ENCODE data around the gene COLQ.

Gene COLQ

DNA sequence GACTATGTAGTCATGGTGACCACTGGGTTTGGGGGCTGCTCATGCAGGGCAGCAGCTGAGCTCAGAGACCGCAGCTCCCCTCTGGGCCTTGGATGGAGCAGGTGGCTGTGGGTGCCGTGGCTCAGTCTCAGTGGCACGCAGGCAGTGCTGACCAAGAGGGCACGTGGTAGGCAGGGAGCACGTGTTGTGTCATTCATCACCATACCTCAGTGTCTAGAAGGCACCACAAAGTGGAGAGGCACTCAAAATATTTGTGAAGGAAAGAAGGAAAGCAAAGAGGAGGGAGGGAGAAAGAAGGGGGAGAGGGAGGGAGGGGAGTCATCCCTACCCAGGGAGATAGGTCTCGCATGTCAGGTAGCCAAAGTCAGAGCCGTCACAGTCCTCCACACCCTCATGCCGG lies 68.0 kb downstream of the COLQ start:
- no peak for DNase-seq

DNA sequence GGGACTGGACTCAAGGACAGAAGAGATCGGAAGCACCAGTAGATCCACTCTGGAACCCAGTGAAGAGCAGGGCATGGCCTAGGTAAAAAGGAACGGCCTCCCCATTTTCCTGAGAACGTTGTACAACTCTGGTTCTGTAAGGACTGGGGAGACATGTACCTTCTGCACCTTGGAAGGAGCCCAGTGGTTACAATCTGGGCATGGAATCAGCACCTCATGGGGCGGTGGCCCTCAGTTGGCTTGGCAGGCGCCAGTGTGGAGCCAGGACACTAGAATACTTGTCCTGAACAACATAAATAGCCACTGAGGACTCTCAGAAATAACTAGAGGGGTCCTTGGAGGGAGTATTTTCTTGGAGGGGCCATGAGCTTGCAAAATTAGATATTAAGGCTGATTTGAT lies 68.5 kb downstream of the COLQ start:
- no peak for DNase-seq

DNA sequence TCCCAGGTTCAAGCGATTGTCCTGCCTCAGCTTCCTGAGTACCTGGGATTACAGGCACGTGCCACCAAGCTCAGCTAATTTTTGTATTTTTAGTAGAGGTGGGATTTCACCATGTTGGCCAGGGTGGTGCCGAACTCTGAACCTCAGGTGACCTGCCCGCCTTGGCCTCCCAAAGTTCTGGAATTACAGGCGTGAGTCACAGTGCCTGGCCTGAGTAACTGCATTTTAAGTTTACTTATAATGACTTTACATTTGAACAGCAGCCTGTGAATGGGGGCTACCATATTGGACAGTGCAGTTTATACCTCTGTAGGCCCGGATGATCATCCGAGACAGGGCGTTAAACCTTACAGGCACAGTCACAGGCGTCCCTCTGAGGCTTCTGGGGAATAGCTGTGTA lies 69.3 kb downstream of the COLQ start:
- no peak for DNase-seq

DNA sequence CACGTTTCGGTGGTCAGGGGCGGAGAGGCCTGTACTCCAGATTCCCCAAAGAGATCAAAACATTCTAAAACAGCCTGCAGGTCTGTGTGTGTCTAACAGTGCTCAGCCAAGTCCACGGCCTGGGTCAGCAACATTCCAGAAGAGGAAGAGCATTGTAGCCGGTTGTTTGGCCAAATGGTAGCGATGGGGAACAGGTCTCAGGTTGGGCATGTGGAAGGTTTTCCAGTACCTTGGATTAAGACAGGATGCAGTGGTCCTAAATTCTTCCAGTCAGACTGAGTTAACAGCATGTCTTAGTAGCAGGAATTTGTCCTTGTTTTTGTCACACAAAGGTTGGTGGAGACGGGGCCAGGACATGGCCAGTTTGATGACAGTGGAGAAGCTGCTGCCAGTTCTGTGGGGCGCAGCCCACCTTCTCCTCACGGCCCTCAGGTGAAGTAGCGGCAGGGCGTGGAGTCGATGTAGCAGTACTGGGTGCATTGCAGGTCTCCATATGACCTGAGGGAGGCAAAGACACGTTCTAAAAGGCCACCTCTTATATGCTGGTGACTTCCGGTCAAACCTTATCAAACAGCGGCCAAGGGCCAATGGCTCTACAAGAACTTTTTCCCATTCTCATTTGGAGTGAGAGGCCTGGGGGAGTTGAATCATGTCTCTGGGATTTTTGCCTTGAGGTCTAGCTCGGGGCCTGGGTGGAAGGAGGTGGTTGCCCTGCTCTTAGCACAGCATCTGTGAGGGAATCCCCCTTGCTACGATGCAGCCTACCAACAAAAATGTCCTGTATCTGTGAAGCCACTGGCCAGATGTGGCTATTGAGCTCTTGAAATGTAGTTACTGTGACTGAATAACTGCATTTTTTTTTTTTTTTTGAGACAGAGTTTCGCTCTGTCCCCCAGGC lies 70.0 kb downstream of the COLQ start:
- no peak for DNase-seq

DNA sequence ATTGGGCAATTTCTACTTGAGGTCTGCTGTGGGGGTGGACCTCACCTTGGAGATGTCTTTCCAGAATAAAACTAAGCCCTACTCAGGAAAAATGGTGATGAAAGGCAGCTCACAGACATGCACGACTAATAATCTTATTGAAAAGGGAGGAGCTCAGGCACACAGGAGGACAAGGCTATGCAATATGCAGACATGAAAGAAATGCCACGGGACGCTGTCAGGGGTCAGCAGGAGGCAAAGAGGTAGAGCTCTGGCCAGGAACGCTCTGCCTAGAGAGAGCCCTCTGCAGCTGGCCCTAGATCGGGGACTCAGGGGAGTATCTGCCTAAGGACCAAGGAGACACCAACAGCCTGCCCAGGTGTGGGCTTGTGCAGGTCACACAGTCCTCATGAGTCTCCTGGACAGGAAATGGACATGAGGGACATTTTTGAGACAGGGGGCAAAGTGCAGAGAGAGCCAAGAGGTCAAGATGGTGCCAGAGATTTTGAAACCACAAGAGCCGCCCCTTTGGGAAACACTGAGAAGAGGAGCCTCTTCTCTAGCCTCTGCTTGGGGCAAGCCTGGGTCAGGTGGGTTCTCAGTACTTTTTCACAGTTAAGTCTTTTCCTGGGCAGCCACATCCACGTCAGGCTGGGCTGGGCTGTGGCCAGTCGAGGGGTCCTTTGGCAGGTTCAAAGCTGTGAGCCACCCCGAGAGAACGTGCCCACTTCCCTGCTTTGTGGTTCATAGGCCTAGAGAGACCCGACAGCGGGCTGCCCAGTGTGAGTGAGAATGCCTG lies 70.9 kb downstream of the COLQ start:
- DNase-seq = no peak

DNA sequence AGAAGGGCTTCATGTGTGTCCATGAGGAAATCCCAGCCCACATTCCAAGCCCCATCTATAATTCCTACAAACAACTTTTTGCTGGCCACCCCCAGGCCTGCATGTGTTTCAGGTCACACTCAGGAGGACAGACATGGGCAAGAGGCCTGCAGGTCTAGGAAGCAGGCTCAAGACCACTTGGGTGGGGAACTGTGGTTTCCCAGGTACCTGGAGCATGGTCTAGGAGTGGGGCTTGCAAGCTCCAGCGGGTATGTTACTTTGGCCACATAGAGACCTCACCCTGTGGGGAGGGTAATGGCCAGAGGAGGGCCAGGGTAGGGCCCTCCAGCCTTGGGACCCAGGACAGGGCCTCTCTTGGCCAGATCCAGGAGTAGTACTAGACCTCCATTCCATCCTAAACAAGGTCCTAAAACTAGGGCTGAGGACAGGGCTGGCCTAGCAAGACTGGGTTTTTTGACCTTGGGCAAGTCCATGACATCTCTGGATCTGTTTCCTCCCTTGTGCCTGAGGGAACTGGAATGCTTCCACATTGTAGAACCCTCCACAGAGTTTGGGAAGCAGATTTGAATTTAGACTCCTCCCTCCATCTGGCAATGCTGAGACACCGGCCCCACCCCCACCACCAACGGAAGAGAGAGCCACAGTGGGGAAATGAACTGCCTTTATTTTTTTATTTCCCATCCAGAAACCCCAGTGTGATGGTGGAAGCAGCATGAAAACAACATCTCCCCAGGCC lies 71.8 kb downstream of the COLQ start:
- no peak for DNase-seq

DNA sequence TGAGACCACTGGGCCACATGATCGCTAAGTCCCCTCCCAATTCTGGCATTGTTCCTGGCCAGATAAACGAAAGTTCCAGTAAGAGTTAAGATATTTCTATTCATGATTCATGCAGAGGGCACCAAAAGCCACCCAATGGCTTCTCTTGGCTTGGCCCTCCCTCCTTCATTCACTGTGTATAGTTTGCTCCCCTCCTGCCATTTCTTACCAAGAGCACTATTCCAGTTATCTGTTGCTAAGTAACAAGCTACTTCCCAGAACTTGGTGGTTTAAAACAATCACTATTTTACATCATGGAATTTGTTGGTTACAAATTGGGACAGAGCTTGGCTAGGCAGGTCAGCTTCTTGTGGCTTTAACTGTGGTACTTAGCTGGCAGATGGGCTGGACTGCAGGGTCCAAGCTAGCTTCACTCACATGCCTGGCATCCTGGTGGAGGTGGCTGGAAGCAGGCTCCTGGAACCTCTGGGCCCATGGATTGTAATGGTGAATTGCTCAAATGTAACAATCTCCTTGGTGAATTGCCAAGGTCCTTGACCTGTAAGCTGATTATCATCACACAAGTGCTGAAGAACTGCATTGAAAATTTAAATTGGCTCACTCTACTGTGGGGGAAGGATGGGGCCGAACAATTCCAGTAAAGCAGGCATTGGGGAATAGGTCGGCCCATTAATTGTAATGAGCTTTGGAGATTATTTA lies 77.5 kb downstream of the COLQ start:
- no peak for DNase-seq

DNA sequence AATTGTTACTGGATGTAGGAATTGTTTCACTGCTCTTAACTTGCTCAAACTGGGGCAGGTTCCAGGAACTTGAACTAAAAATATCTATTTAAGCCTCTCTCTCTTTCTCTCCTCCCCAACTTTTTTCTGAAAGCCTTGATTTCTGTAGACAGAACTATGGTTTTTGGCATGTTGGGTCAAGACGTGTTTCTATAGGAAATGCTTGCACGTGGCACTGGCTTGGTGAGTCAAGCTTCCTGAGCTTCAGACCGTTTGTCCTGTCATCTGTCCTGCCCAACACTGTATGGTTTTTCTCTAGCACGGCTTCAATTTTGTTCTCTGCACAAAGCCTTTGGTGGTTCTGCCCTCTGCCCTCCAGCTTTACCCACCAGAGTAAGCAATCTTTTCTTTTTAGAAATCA lies 80.6 kb downstream of the COLQ start:
- no peak for DNase-seq

DNA sequence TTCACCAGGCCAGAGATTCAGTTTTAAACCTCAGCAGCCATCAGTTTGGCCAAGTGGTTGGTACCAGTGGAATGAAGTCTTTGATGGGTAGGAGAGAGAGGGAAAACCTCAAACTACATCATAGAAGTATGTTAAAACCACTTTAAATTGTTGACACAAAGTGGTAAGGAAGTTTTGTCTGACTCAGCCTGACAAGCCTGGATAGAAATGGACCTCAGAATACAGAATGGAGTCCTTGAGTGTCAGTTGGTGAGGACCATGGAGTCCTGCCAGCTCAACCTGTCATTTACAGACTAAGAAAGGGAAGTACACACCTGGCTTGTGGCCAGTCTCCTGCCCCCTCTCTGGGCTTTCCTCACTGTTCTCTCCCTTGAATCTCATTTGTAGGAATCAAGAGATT lies 82.0 kb downstream of the COLQ start:
- no peak for DNase-seq

DNA sequence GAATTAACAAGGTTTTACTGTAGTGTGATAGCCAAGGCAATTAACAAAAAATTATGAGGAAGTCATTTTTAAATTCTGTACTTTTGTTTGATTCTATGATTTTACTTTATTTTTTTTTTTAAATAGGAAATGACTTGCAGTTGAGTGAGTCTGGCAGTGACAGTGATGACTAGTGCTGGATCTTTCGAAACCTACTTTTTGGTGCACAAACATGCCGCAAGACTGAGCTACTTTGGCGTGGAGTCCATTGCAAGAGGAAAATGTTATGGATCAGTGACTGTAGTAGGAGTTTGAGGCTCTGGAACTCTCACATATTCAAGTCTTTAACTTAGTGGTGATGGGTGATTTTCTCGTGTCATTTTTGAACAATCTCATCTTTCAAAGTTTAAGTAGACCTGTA lies 82.5 kb downstream of the COLQ start:
- DNase-seq = no peak

DNA sequence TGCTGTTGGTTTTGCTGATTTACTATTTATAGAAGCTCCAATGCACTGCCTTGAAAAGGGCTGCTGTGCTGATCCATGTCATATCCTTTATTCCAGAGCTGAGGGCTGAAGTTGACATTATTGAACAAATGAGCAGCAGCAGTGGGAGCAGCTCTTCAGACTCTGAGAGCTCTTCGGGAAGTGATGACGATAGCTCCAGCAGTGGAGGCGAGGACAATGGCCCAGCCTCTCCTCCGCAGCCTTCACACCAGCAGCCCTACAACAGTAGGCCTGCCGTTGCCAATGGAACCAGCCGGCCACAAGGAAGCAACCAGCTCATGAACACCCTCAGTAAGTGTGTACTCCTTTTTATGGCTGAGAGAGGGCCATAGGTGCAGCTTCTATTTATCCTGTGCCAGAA lies 85.3 kb downstream of the COLQ start:
- DNase-seq = no peak

DNA sequence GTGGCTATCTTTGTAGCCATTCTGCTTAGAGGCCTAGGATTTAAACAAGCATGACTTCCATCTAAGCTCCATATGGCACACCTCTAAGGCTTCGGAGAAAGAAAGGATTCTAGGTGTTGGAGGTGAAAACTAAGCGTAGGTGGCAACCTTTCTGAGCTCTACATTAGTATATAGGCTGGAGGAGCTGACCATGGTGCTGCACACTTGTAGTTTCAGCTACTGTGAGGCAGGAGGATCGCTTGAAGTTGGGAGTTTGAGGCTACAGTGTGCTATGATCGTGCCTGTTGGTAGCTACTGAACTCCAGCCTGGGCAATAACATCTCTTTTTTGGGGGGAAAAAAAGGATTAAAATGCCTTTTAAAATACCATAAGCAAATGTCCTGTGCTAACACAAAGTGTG lies 86.8 kb downstream of the COLQ start:
- no peak for DNase-seq

DNA sequence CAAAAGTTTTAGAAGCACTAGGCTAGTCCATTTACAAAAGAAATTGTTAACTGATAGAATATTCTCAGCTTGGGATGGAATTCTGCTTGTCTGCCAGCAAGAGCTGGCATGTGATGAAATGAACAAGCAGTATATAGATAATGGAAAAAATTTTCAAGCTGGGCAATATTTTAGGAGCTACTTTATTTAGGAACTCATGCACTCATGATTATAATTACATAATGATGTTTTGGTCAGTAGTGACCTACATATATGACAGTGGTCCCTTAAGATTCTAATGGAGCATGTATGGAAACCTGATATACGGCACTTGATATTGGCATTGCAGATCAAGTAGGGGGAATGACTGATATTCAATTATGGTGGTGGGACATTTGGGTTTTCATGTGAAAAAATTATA lies 88.0 kb downstream of the COLQ start:
- DNase-seq = no peak

DNA sequence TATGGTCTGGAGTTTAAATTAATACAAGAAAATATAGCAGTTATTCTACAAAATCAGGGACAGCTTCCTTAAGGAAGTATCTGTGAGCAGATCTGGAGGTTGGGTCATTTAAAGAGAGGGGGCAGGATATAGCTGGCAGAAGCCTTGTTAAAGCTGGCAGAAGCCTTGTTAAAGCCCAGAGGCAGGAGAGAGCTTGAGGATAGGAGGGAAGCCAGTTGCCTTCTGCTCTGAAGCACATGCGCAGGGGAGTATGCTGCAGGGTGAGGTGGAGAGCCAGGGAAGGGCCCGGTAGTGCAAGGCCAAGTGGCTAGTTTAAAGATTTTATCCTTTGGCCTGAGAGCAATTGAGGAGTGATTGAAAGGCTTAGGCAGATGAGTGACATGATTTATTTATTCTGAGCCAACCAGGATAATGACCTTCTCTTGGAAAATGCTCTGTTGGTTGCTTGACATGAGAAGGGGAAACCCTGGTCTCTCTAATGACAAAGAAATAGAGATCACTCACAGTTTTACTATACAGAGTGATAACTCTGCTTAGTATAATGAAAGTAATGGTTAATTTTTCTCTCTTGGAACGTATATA lies 90.2 kb downstream of the COLQ start:
- DNase-seq = no peak

DNA sequence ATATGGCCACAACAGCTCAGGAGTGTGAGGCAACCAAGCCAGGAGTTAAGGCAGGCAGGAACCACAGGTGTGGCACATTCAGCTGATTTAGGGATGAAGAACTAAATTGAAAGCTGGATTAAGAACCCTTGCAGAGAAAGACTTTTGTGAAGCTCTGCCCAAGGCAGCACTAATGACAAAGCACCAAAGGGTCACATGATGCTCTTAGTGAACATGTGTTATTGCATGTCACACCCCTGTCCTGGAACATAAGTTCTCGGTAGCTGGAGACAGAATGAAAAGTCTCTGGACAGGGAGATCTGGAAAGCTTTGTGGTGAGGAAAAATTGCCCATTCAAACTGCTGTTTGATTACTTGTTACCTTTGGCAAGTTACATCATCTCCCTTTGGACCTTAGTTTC lies 90.9 kb downstream of the COLQ start:
- no peak for DNase-seq

DNA sequence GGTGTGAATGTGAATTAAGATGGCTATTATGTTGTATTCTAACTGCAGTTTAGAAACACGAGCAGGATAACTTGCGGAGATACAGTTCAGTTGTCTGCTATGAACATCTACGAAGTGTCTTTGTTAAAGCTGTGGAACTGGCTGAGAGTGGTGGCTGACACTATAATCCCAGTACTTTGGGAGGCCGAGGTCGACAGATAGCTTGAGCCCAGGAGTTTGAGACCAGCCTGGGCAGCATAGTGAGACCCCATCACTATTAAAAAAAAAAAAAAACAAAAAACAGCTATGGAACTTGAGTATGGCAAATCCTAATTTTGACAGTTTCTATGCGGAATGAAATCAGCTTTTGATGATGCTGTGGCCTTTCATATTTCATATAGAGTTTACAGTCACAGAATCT lies 92.4 kb downstream of the COLQ start:
- no peak for DNase-seq

DNA sequence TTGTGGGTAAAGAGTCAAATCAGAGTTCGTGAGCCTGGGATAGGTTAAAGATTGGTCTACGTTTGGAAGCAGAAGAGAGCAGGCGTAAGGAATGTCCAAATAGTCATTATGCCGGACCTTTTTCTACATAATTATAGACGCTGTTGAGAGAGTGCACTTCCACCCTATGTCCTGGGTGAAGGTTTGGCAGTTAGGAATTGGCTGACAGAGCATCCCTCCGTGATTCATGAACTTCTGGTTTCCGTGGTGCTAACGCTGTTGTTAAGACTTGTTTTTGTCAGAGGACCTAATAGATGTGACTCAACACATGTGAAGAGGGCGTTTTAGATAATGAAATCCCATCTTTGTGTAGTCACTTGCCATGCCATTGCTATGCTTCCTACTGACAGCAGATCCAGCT lies 93.0 kb downstream of the COLQ start:
- DNase-seq = no peak

DNA sequence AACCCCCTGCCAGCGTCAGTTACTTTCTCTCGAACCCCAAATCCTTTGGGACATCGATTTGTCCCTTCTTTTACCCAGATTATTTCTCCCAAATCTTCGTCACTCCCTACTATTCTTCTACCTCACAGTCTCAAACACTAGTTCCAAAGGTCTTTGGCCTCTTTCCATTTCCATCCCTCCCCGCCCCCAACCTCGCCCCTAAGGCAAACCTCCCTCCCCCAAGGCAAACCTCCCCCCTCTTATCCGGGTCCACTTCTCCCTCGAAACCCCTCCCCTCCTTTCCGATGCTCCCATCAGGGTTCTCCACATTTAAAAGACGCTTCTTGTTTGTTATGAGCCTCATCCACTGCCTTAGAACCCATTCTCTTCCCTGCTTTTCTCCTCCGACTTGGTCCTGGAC lies 93.5 kb downstream of the COLQ start:
- no peak for DNase-seq

DNA sequence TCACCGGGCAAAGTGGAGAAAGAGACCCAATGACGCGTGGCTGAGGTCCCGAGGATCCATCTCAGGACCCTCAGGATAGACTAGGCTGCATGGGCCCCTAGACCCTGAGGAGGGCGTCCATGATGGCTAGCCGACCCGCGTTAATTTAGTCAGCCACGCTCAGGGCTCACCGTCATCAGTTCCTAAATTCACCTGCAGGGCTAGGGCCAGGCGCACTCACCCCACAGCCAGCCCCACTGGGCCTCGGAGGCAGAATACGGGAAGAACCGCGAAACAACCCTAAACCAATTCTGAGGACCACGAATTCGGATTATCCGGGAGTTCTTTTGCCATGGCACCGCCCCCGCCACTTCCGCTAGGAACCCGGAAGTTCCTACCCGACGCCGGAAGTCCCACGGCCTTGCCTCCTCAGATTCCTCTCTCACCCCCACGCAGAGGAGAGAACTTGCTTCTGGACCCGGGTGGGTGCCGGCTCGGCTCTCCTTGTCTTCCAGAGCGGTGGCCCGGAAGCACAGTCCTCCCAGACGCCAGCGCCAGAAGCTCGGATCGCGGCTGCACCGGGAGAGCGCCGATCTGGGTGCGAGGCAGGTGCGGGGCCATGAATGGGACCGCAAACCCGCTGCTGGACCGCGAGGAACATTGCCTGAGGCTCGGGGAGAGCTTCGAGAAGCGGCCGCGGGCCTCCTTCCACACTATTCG lies 94.2 kb downstream of the COLQ start, which contains the start of the genes EAF1 and METTL6:
Gene EAF1, plus strand, starts transcription at position 417 of the 699 bp plus-strand sequence. Its CDS starts 182 bp downstream, at position 599.
Gene METTL6, minus strand, starts transcription at position 363 of the 699 bp plus-strand sequence. CDS start 1,033 bp downstream, outside the sequence.
- peak; percentile 84 for DNase-seq

DNA sequence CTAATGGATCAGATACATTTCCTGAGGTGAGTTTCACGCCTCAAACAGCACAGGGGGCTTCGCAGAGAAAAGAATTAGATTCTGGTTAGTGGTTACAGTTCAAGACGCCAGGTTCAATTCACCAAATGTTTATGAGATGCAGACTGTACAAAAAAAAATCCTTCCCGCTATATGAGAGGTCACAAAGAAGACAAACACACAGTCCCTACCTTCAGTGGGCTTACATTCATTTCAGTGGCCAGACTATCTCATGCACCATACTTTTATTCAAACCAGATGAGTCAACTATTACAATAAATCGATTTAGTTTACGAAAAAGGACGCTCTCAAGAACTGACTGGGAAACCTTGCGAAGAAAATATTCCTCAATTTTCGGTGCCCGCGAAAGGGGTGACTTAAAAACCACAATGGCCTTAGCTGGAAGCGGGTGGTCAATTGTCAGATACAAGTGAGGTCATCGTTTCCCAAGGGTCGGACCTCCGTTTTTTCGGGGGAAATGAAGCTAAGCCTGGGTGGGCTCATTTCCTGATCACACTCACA lies 94.9 kb downstream of the COLQ start:
- DNase-seq = no peak

DNA sequence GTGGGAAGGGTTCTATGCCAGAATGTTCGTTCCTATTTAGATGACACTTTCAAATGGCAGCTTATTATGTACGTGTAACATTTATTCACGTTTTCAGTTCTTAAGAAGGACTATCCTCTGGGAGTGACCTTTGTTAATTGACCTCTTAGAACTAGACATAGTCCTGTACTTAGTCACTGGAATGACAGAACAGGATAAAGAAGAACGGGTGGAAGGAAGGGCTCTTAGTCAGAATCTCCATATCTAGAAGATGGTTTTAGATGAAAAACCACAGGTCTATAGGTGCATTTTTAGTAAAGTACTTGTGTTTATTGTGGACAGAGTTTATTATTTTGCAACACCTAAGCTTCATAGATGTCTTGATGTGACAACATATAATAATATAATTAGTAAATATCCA lies 100.6 kb downstream of the COLQ start:
- DNase-seq = no peak
